Activated CD4-positive, alpha-beta memory T cell treated with anti-CD3 and anti-CD28 coated beads, Interleukin-2, amount 10 ng/mL, durations not matched to agents 7 days and 5 days (primary cell): Measurements from ENCODE around the gene ZNF681. TPM values are rescaled to one million over a fixed set of nuclear protein-coding genes. Genes with fewer than 3 reads are reported as not detected.
A peak's percentile ranks its signal among the peaks of the same experiment; 100 is the strongest.

Experiments
- CTCF ChIA-PET: fragments of 350-600 bp; sonication (Branson Sonifier 250); formaldehyde crosslinking; loops from one replicate; lab custom pipeline; 2021; ENCODE audit warnings: antibody characterized with exemption, inconsistent platforms; lab: Charles Lee
- POLR2A ChIA-PET: fragments of 350-600 bp; sonication (Branson Sonifier 250); formaldehyde crosslinking; loops from one replicate; lab custom pipeline; 2021; ENCODE audit warnings: antibody characterized with exemption; lab: Charles Lee
- DNase-seq: peaks from one replicate; pipeline ENCODE4 v3.0.0-alpha.2; 2020
- H3K27ac Mint-ChIP-seq: one replicate; pipeline ENCODE4 v1.8.0; 2021; ENCODE audit warnings: mild to moderate bottlenecking, mixed read lengths
- H3K27me3 Mint-ChIP-seq: one replicate; pipeline ENCODE4 v1.8.0; 2021; ENCODE audit warnings: mixed read lengths
- H3K36me3 Mint-ChIP-seq: one replicate; pipeline ENCODE4 v1.8.0; 2021; ENCODE audit warnings: low read depth, mixed read lengths
- H3K4me1 Mint-ChIP-seq: one replicate; pipeline ENCODE4 v1.8.0; 2021; ENCODE audit warnings: mixed read lengths
- H3K4me3 Mint-ChIP-seq: one replicate; pipeline ENCODE4 v1.8.0; 2021; ENCODE audit warnings: mild to moderate bottlenecking, mixed read lengths
- H3K9me3 Mint-ChIP-seq: one replicate; pipeline ENCODE4 v1.8.0; 2021; ENCODE audit warnings: mixed read lengths
- total RNA-seq, 2 experiments: library from RNA; stranded (reverse); gene quantifications; one replicate each; pipeline ENCODE4 v1.2.3, GENCODE V29; 2021

Gene ZNF681
- total RNA-seq = 1 to 10 TPM; 3.7 to 5.9 TPM

DNA sequence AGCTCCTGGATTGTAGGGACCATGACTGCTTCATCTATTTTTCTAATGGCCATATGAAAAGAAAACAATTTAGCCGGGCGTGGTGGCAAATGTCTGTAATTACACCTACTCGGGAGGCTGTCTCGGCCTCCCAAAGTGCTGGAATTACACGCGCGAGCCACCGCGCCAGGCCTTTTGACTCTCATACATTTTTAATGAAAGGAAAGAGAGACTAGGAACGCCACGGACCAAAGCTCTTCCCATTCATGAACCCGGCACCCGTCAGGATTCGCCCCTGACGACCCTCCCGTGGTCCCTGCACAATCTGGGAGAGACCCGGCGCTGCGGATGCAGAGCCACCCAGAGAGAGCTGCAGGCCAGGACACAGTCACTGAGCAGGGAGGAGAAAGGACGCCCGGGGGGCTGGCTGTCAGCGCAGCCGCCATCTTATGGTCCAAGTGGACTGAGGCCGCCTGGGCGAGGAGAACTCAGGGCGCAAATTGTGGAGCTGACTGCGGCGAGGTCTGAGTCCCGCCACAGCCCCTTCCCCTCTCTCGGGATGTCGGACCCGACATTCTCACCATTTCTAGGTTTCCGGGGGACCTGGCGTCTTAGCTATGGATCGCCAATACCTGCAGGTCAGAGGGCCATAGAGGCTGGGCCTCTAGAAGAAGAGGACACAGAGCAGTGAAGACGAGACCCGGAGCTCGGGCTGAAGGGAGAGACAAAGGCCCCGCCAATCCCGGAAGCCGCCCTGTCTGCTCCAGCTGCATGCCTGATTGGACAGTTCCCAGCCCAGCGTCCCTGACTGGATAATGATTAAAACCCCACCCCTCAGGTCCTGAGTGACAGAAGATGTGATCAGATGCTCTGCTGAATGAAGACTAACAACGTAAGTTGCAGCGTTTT is at the start of gene ZNF681:
ZNF681 (minus strand) TSS at position 705 of the 888 bp plus-strand sequence; CDS start at position 563, 142 bp downstream.
- peak; percentile 89 for DNase-seq
- Mint-ChIP-seq H3K27me3 (no peaks in the 10 kb centered on the region), H3K4me1 (peaks cover 24% of the 10 kb centered on the region), H3K9me3 (peaks cover 24% of the 10 kb centered on the region), H3K36me3 (peaks cover 40% of the 10 kb centered on the region), H3K4me3 (peak within 1 kb of the TSS; percentile 89), H3K27ac (peak within 1 kb of the TSS; percentile 90)
- POLR2A ChIA-PET = interaction anchor here (0.6 to 2.9 kb wide), 12 partner anchors 41 to 1906 kb away, joined by 3 to 42 read pairs (median 13); partner anchors contain the start of genes ZNF254, ZNF675, ZNF724 and ZNF726
- CTCF ChIA-PET = interaction anchor here (0.5 to 1.6 kb wide), 5 partner anchors 10 to 780 kb away, joined by 3 to 4 read pairs (median 3); partner anchors contain the start of gene ZNF726

DNA sequence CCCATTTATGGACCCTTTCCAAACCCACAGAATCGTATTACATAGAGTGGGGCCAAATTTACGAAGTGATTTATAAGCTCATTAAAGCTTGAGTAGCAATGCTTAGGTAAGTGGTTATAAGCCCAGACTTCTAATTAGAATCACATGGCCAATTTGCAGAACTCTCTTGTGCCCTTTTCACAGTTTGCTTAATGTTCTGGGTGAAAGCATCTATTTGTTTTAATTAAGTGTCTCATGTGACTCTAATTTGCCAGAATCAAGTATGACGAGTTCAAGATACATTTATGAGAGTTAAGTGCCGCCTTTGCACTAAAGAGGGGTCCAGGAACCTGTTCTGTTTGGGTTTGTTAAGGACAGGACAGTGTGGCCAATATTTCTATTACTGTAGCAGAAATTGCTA is 46.0 kb upstream of the ZNF681 start:
- Mint-ChIP-seq H3K27ac (no peak overlapping the region), H3K36me3 (peaks cover 7% of the 10 kb centered on the region), H3K4me3 (no peak overlapping the region), H3K27me3 (no peaks in the 10 kb centered on the region), H3K4me1 (peaks cover 16% of the 10 kb centered on the region), H3K9me3 (peaks cover 20% of the 10 kb centered on the region)
- CTCF ChIA-PET = no interaction called here
- DNase-seq = no peak
- POLR2A ChIA-PET = no interaction called here

DNA sequence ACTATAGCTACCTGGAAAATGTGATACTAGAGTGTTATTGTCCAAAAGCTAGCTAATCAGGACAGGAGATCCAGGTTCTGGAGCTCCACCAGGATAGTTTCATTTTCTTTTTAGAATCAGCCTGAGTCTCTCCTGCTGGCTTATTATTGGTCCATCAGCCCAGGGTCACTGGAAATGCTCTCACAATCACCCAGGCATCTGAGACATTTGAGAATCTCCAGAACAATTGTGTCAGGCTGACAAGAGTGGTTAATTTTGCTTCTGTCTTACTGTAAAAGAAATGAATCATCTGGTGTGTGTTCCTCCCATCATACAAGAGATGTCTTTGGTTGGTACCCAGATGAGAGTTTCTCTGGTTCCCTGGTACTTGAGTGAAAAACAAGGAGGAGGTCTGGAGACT is 43.6 kb upstream of the ZNF681 start:
- H3K27ac Mint-ChIP-seq = peak overlapping the region; percentile 40
- DNase-seq = no peak
- peaks cover 3% of the 10 kb centered on the region for H3K36me3 Mint-ChIP-seq

DNA sequence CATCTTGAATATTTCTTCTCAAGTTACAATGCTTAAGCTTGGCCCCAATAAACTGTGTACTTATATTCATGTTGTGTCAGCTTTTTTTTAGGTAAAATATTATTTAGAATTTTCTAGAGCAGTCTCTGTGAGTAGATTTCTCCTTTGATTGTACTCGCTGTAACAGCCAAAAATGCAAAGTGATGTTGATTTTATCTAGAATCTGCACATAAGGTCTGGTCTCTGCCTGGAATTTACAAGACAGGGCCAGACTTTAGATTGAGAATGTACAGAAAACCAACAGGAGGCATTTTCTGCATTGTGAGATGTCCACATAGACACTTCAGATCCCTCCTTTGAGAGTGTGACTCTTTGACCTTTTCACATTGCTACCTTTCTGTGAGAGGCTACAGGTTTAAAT is 43.1 kb upstream of the ZNF681 start:
- H3K9me3 Mint-ChIP-seq = peaks cover 16% of the 10 kb centered on the region
- ChIA-PET CTCF (interaction anchor here (0.6 kb wide), 1 partner anchor 126 kb away, joined by 3 read pairs; no protein-coding TSS in a partner anchor), POLR2A (no interaction called here)
- peak overlapping the region; percentile 52 for H3K4me3 Mint-ChIP-seq
- no peak for DNase-seq
- H3K27me3 Mint-ChIP-seq = no peaks in the 10 kb centered on the region
- H3K27ac Mint-ChIP-seq = peak overlapping the region; percentile 40
- peaks cover 3% of the 10 kb centered on the region for H3K36me3 Mint-ChIP-seq
- H3K4me1 Mint-ChIP-seq = peaks cover 22% of the 10 kb centered on the region

More for the DNA sequence above, 43.6 kb upstream of the ZNF681 start:
- ChIA-PET POLR2A (interaction anchor here (1.0 kb wide), 1 partner anchor 12 kb away, joined by 3 read pairs; no protein-coding TSS in a partner anchor), CTCF (interaction anchor here (0.6 to 0.7 kb wide), 2 partner anchors 126 to 438 kb away, joined by 3 to 5 read pairs; no protein-coding TSS in a partner anchor)
- H3K4me1 Mint-ChIP-seq = peaks cover 22% of the 10 kb centered on the region
- H3K4me3 Mint-ChIP-seq = peak overlapping the region; percentile 52
- peaks cover 18% of the 10 kb centered on the region for H3K9me3 Mint-ChIP-seq
- H3K27me3 Mint-ChIP-seq = no peaks in the 10 kb centered on the region

DNA sequence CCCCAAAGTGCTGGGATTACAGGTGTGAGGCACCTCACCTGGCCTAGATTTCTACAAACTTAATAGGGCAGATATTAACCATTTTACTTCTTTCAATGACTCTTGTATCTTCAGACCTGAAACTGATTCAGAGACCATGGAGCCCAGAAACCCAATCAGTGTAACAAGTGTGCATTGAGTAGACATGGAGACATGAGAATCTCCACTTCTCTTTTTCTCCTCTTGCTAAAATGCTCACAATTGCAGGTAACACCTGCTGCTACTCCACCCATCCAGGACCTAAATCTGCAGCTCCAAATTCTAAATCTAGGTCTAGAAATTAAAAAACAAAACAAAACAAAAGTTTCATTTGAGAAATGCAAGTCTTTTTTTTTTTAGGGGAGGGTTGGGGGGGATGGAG is 42.2 kb upstream of the ZNF681 start:
- Mint-ChIP-seq H3K9me3 (peaks cover 15% of the 10 kb centered on the region), H3K27me3 (no peaks in the 10 kb centered on the region), H3K27ac (no peak overlapping the region), H3K4me1 (peaks cover 22% of the 10 kb centered on the region), H3K4me3 (no peak overlapping the region), H3K36me3 (peaks cover 4% of the 10 kb centered on the region)
- no peak for DNase-seq
- ChIA-PET POLR2A (no interaction called here), CTCF (interaction anchor here (0.8 to 1.0 kb wide), 2 partner anchors 28 to 40 kb away, joined by 3 to 6 read pairs; no protein-coding TSS in a partner anchor)

DNA sequence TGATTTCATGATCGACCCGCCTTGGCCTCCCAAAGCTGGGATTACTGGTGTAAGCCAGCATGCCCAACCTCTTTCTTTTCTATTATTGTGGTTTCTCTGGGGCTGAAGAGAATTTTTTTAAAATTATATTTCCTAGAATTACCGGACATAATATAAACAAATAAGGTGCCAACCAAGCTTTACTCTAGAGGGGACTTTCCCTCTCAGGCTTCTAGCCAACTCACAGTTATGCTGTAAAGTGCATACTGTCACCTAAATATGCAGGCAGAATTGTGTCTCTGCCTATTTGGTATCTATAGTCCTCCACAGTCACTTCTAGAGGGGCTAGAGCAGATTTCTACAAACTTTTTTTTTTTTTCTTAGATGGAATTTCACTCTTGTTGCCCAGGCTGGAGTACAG is 41.6 kb upstream of the ZNF681 start:
- ChIA-PET POLR2A (interaction anchor here (1.4 to 2.2 kb wide), 2 partner anchors 37 to 42 kb away, joined by 4 to 13 read pairs; partner anchors contain the start of gene ZNF681), CTCF (interaction anchor here (1.0 kb wide), 1 partner anchor 28 kb away, joined by 6 read pairs; no protein-coding TSS in a partner anchor)
- Mint-ChIP-seq H3K27ac (no peak overlapping the region), H3K27me3 (no peaks in the 10 kb centered on the region), H3K4me1 (peaks cover 22% of the 10 kb centered on the region), H3K36me3 (peaks cover 5% of the 10 kb centered on the region), H3K9me3 (peaks cover 16% of the 10 kb centered on the region), H3K4me3 (no peak overlapping the region)
- DNase-seq = no peak

DNA sequence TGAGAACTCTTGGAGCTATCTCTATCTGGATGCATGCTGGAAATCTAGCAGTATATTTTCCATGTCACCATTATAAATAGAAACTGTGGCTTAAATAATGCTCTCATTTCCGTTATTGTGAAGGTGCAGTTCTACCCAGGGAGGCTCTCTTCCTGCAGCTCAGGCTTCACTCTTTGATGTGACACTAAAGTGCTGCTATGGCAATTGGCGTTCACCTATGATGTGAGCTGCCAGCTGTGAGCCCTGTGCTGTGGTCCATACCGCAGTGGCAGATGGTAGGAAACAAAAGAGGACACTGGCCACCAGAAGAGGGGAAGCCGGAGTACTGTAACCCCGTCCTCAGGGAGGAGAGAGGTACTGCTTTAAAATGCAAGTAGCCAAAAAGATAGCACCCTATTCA is 40.6 kb upstream of the ZNF681 start:
- peak; percentile 36 for DNase-seq
- peak overlapping the region; percentile 60 for H3K4me3 Mint-ChIP-seq
- ChIA-PET CTCF (no interaction called here), POLR2A (interaction anchor here (1.0 to 2.2 kb wide), 4 partner anchors 36 to 113 kb away, joined by 3 to 13 read pairs (median 4); partner anchors contain the start of genes ZNF675 and ZNF681)
- H3K36me3 Mint-ChIP-seq = peaks cover 5% of the 10 kb centered on the region
- H3K27me3 Mint-ChIP-seq = no peaks in the 10 kb centered on the region
- peaks cover 22% of the 10 kb centered on the region for H3K4me1 Mint-ChIP-seq
- peak overlapping the region; percentile 75 for H3K27ac Mint-ChIP-seq
- peaks cover 13% of the 10 kb centered on the region for H3K9me3 Mint-ChIP-seq

DNA sequence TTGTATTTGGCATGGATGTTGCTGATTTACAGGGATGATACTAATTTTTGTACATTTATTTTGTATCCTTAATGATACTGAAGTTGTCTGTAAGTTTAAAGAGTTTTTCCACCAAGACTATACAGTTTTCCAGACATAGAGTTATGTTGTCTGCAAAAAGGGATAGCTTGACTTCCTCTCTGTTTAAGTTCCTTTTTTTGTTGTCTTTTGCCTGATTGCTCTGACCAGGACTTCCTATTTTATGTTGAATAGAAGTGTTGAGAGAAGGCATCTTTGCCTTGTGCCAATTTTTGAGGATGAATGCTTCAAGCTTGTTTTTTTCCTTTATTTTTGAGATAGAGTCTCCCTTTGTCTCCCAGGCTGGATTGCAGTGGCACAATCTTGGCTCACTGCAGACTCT is 36.8 kb upstream of the ZNF681 start:
- Mint-ChIP-seq H3K9me3 (peaks cover 19% of the 10 kb centered on the region), H3K4me3 (no peak overlapping the region), H3K36me3 (peaks cover 9% of the 10 kb centered on the region), H3K27me3 (no peaks in the 10 kb centered on the region), H3K4me1 (peaks cover 8% of the 10 kb centered on the region), H3K27ac (no peak overlapping the region)
- POLR2A ChIA-PET = no interaction called here
- no peak for DNase-seq
- CTCF ChIA-PET = no interaction called here

DNA sequence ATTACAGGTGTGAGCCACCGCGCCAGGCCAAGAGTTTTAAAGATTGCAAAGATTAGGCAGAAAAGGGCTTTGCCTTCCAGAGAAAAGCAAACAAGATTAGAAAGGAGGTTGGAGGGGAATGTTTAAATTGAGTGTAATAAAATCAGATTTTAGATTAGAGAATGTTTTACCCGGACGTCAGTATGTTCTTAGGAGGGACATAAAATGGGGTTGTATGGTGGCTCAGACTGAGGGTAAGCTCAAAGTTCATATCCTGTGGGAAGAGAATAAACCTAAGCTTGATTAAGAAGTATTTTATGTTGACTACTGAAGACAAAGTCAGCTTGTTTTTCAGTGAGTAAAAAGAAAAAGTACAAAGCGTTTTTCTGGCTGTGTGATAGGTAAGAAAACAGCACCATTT is 34.1 kb upstream of the ZNF681 start:
- Mint-ChIP-seq H3K27me3 (no peaks in the 10 kb centered on the region), H3K9me3 (peaks cover 28% of the 10 kb centered on the region), H3K36me3 (peaks cover 17% of the 10 kb centered on the region), H3K27ac (no peak overlapping the region), H3K4me1 (no peaks in the 10 kb centered on the region), H3K4me3 (no peak overlapping the region)
- ChIA-PET POLR2A (no interaction called here), CTCF (no interaction called here)
- DNase-seq = no peak

DNA sequence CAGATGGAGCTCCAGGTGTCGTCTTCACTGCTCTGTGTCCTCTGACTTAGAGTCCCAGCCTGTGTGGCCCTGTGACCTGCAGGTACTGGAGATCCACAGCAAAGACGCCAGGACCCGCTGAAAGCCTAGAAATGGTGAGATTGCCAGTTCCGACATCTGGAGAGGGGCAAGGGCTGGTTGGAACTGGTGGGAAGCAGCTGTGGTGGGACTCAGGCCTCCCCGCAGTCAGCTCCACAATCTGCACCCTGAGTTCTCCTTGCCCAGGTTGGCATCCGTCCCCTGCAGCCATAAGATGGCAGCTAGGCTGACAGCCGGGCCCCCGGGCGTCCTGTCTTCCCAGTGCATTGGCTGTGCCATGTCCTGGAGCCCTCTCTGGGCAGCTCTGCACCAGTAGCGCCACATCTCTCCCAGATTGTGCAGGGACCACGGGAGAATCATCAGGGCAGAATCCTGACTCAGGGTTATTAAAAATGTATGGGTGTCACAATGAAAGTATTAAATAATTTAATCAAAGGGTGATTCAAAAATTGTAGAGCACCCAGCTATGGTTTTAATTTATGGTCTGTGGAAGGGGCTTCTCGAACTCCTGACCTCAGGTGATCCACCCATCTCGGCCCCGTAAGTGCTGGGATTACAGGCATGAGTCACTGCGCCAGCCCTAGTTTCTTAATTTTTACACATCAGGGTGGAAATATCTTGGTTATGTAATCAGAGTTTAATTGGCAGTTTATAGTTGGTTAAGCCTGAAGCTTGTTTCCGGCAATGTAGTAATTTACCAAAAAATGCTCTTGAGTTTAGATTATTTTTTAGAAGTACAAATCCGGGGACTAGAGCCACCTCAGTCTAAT is 32.2 kb upstream of the ZNF681 start:
- Mint-ChIP-seq H3K4me1 (no peaks in the 10 kb centered on the region), H3K27me3 (no peaks in the 10 kb centered on the region), H3K4me3 (no peak overlapping the region), H3K9me3 (peaks cover 35% of the 10 kb centered on the region), H3K36me3 (peaks cover 25% of the 10 kb centered on the region), H3K27ac (no peak overlapping the region)
- ChIA-PET POLR2A (no interaction called here), CTCF (no interaction called here)
- no peak for DNase-seq

DNA sequence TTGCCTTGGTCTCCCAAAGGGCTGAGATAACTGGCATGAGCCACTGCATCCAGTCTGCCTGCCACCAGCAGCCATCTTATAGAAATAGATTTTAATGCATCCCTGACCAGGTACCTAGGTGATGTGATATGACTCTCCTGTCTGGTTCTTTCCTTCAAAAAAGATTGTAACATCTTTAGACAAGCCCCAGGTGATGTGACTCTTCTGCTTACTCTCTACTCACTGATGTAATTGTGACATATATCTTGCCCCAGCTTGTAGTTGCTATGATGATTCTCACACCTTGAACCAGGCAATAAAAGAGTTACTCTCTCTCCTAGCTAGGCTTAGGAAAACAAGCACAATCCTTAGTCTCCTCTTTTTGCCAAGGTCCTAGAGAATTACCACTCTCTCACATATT is 30.6 kb upstream of the ZNF681 start:
- Mint-ChIP-seq H3K36me3 (peaks cover 24% of the 10 kb centered on the region), H3K4me1 (peaks cover 3% of the 10 kb centered on the region), H3K4me3 (no peak overlapping the region), H3K27ac (no peak overlapping the region), H3K27me3 (no peaks in the 10 kb centered on the region), H3K9me3 (peaks cover 40% of the 10 kb centered on the region)
- ChIA-PET CTCF (no interaction called here), POLR2A (no interaction called here)
- no peak for DNase-seq

DNA sequence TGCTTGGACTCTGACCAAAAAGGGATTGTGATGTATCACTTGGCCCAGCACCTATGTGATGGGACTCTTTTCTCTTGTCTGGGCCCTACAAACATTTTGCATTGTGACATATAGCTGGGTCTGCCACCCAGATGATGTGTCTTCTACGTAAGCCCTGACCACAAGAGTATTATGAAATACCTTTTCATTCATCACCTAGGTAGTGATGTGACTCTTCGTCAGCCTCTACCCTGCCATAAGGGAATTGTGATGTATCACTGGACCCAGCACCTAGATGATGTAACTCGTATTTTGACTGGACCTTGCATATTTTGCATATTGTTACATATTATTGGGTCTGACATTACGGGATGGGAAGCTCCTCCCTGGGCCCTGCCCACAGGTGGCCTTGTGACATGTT is 29.7 kb upstream of the ZNF681 start:
- DNase-seq = no peak
- POLR2A ChIA-PET = no interaction called here
- Mint-ChIP-seq H3K36me3 (peaks cover 30% of the 10 kb centered on the region), H3K27ac (no peak overlapping the region), H3K4me1 (peaks cover 8% of the 10 kb centered on the region), H3K27me3 (no peaks in the 10 kb centered on the region), H3K4me3 (no peak overlapping the region), H3K9me3 (peaks cover 45% of the 10 kb centered on the region)
- CTCF ChIA-PET = no interaction called here
